Neural progenitor cell (in vitro differentiated cells): ENCODE results near the gene ZNF597. TPM values are rescaled to one million over a fixed set of nuclear protein-coding genes. Genes with fewer than 3 reads are reported as not detected.

ENCODE experiments used
- DNase-seq: peaks from one replicate; pipeline ENCODE4 v3.0.0-alpha.2; 2016; ENCODE audit warnings: low spot score
- H2AFZ ChIP-seq: fragments of 200-600 bp; sonication (generic); replicated peaks from 2 replicates; pipeline ENCODE4 v1.6.1; 2016; ENCODE audit warnings: antibody characterized with exemption
- H3F3A ChIP-seq: fragments of 200-600 bp; sonication (generic); 2 replicates; pipeline ENCODE4 v1.6.1; 2016; ENCODE audit warnings: antibody characterized with exemption, low read depth
- H3K27ac ChIP-seq: fragments of 200-600 bp; sonication (generic); 2 replicates; pipeline ENCODE4 v1.5.1; 2016; ENCODE audit warnings: mild to moderate bottlenecking
- H3K27me3 ChIP-seq: fragments of 200-600 bp; sonication (generic); 2 replicates; pipeline ENCODE4 v1.6.1; 2016; ENCODE audit warnings: mild to moderate bottlenecking, moderate library complexity
- H3K36me3 ChIP-seq: fragments of 200-600 bp; sonication (generic); 2 replicates; pipeline ENCODE4 v1.5.1; 2016
- H3K4me1 ChIP-seq: fragments of 200-600 bp; sonication (generic); 2 replicates; pipeline ENCODE4 v1.6.1; 2016; ENCODE audit warnings: mixed run types
- H3K4me2 ChIP-seq: fragments of 200-600 bp; sonication (generic); 2 replicates; pipeline ENCODE4 v1.6.1; 2016
- H3K4me3 ChIP-seq: fragments of 200-600 bp; sonication (generic); 2 replicates; pipeline ENCODE4 v1.5.1; 2016
- H3K79me2 ChIP-seq: fragments of 200-600 bp; sonication (generic); 2 replicates; pipeline ENCODE4 v1.6.1; 2016; ENCODE audit warnings: low read depth
- H3K9ac ChIP-seq: fragments of 200-600 bp; sonication (generic); 2 replicates; pipeline ENCODE4 v1.6.1; 2016
- H3K9me3 ChIP-seq: fragments of 200-600 bp; sonication (generic); 2 replicates; pipeline ENCODE4 v1.5.1; 2016; ENCODE audit warnings: low read depth
- H4K20me1 ChIP-seq: fragments of 200-600 bp; sonication (generic); 2 replicates; pipeline ENCODE4 v1.6.1; 2016; ENCODE audit warnings: low read depth
- H3K27ac Mint-ChIP-seq: 3 replicates; pipeline ENCODE4 v1.8.0; 2021; ENCODE audit warnings: mixed read lengths
- H3K27me3 Mint-ChIP-seq: 2 replicates; pipeline ENCODE4 v1.8.0; 2022; ENCODE audit warnings: low read depth, mild to moderate bottlenecking, inconsistent platforms, moderate library complexity, mixed read lengths; ENCODE audit not compliant: insufficient read depth
- H3K36me3 Mint-ChIP-seq: 3 replicates; pipeline ENCODE4 v1.8.0; 2021; ENCODE audit warnings: mixed read lengths
- H3K4me1 Mint-ChIP-seq: 3 replicates; pipeline ENCODE4 v1.8.0; 2021; ENCODE audit warnings: mixed read lengths
- H3K4me3 Mint-ChIP-seq: 3 replicates; pipeline ENCODE4 v1.8.0; 2021; ENCODE audit warnings: mild to moderate bottlenecking, moderate library complexity, mixed read lengths
- H3K9me3 Mint-ChIP-seq: 3 replicates; pipeline ENCODE4 v1.8.0; 2020; ENCODE audit warnings: mixed read lengths
- CTCF ChIP-seq: fragments of 200-600 bp; sonication (generic); IDR thresholded peaks from 2 replicates; pipeline ENCODE4 v1.5.1; 2017; ENCODE audit warnings: antibody characterized with exemption, mild to moderate bottlenecking
- EZH2 ChIP-seq: fragments of 200-600 bp; sonication (generic); IDR thresholded peaks from 2 replicates; pipeline ENCODE4 v1.6.1; 2017; ENCODE audit warnings: antibody characterized with exemption, mild to moderate bottlenecking, moderate library complexity
- EZH2phosphoT487 ChIP-seq: fragments of 200-600 bp; sonication (generic); IDR thresholded peaks from 2 replicates; pipeline ENCODE4 v1.6.1; 2017; ENCODE audit warnings: antibody characterized with exemption
- microRNA-seq: library from miRNA; unstranded; fragments of <30 nt; microRNA quantifications from one replicate; pipeline ENCODE4, GENCODE V29; 2016
- small RNA-seq: library from RNA; depleted of rRNA; stranded (forward); fragments of <200 nt; gene quantifications from one replicate; pipeline ENCODE3, GENCODE V24; 2015
- total RNA-seq: library from RNA; depleted of rRNA; stranded (reverse); fragments of >200 nt; gene quantifications from 2 replicates; pipeline ENCODE4 v1.2.3, GENCODE V29; 2015; ENCODE audit warnings: low replicate concordance

The ZNF597 gene
- total RNA-seq, 1 donor from 2014 or later: 1.4 TPM

GRCh38 chr16:3388325-3388724, 55.0 kb downstream of the ZNF597 start:
- Histone ChIP-seq H3K9ac (no peak overlapping the region), H2AFZ (no peak overlapping the region), H3K9me3 (peaks cover 9% of the 10 kb centered on the region), H3K4me2 (no peak overlapping the region), H3K27me3 (no peaks in the 10 kb centered on the region), H3K79me2 (peaks cover 5% of the 10 kb centered on the region), H3K4me3 (no peak overlapping the region), H4K20me1 (no peaks in the 10 kb centered on the region), H3F3A (no peaks in the 10 kb centered on the region), H3K36me3 (peaks cover 27% of the 10 kb centered on the region), H3K27ac (no peak overlapping the region), H3K4me1 (no peaks in the 10 kb centered on the region)
- no peak for TF ChIP-seq CTCF
- no peak for TF ChIP-seq EZH2phosphoT487
- TF ChIP-seq EZH2: no peak
- H3K4me3 Mint-ChIP-seq: no peak overlapping the region
- peaks cover 3% of the 10 kb centered on the region for H3K27me3 Mint-ChIP-seq
- H3K9me3 Mint-ChIP-seq: peaks cover 57% of the 10 kb centered on the region
- H3K27ac Mint-ChIP-seq: no peak overlapping the region
- H3K4me1 Mint-ChIP-seq: no peaks in the 10 kb centered on the region
- H3K36me3 Mint-ChIP-seq: peaks cover 71% of the 10 kb centered on the region
- DNase-seq: no peak

- no peaks in the 10 kb centered on the region for H3K79me2 ChIP-seq
- H3K4me1 ChIP-seq: no peaks in the 10 kb centered on the region
- H3K4me3 ChIP-seq: no peak overlapping the region
- H3K9me3 ChIP-seq: peaks cover 35% of the 10 kb centered on the region
- no peak overlapping the region for H2AFZ ChIP-seq
- Mint-ChIP-seq H3K4me3 (no peak overlapping the region), H3K27ac (no peak overlapping the region), H3K27me3 (peaks cover 3% of the 10 kb centered on the region), H3K9me3 (peaks cover 80% of the 10 kb centered on the region), H3K4me1 (no peaks in the 10 kb centered on the region), H3K36me3 (peaks cover 72% of the 10 kb centered on the region)
- H3K27me3 ChIP-seq: no peaks in the 10 kb centered on the region
- no peak overlapping the region for H3K4me2 ChIP-seq
- H3K36me3 ChIP-seq: peaks cover 22% of the 10 kb centered on the region
- no peak overlapping the region for H3K9ac ChIP-seq
- H4K20me1 ChIP-seq: no peaks in the 10 kb centered on the region
- no peak for TF ChIP-seq EZH2phosphoT487
- no peak for TF ChIP-seq CTCF
- TF ChIP-seq EZH2: no peak
- no peak overlapping the region for H3K27ac ChIP-seq
- DNase-seq: no peak
- no peaks in the 10 kb centered on the region for H3F3A ChIP-seq
Measured at GRCh38 chr16:3383045-3383448, 60.3 kb downstream of the ZNF597 start.

Small RNAs within 50 kb of the gene (microRNA-seq; reads per million reads assigned to microRNA genes)
- gene MIR6126: not detected

Small RNAs within 50 kb of the gene (small RNA-seq; reads per million reads assigned to genes)
- gene MIR6126: not detected

Other genes starting within 250 kb of the ZNF597 start
- gene ZNF200, start 208.3 kb downstream of the ZNF597 start, total RNA-seq: 9.4 and 10.1 TPM in 2 replicates
- gene MEFV, start 186.9 kb downstream of the ZNF597 start, total RNA-seq: not detected in 2 replicates
- 30.1 and 40.8 TPM in 2 replicates for gene ZNF263, start 160.0 kb downstream of the ZNF597 start, total RNA-seq
- 6.6 and 10.6 TPM in 2 replicates for gene TIGD7, start 138.1 kb downstream of the ZNF597 start, total RNA-seq
- 30.4 and 36.3 TPM in 2 replicates for gene ZNF75A, start 138.0 kb downstream of the ZNF597 start, total RNA-seq
- gene OR2C1, start 87.6 kb downstream of the ZNF597 start, total RNA-seq: not detected in 2 replicates
- 15.8 and 19.3 TPM in 2 replicates for gene ZSCAN32, start 42.5 kb downstream of the ZNF597 start, total RNA-seq
- 9.9 and 17.8 TPM in 2 replicates for gene ZNF174, start 42.3 kb downstream of the ZNF597 start, total RNA-seq
- gene NAA60, start 176 bp upstream of the ZNF597 start, total RNA-seq: 14.8 and 21.3 TPM in 2 replicates
- gene C16orf90, start 52.0 kb upstream of the ZNF597 start, total RNA-seq: not detected in 2 replicates
- 26.7 and 40.8 TPM in 2 replicates for gene CLUAP1, start 57.5 kb upstream of the ZNF597 start, total RNA-seq
- 0.25 TPM in 1 of 2 replicates, not detected in the other for gene NLRC3, start 133.9 kb upstream of the ZNF597 start, total RNA-seq
- gene SLX4, start 168.1 kb upstream of the ZNF597 start, total RNA-seq: 7.7 and 13.0 TPM in 2 replicates
- gene DNASE1, start 211.2 kb upstream of the ZNF597 start, total RNA-seq: 22.8 and 33.0 TPM in 2 replicates